IgD-negative memory B cell (primary cell): ENCODE measurements around the gene NOTCH1. TPM values are rescaled to one million over a fixed set of nuclear protein-coding genes. Genes with fewer than 3 reads are reported as not detected.
A peak's percentile ranks its signal among the peaks of the same experiment; 100 is the strongest.

Experiments
- H3K27ac Mint-ChIP-seq, 3 donors: one replicate each; pipeline ENCODE4 v1.8.0; 2020 to 2022; ENCODE audit warnings: mild to moderate bottlenecking in 3 of 3, mixed read lengths in 3 of 3, moderate library complexity in 1 of 3
- H3K27me3 Mint-ChIP-seq: one replicate; pipeline ENCODE4 v1.8.0; 2021; ENCODE audit warnings: mixed read lengths
- H3K36me3 Mint-ChIP-seq: one replicate; pipeline ENCODE4 v1.8.0; 2020; ENCODE audit warnings: mild to moderate bottlenecking, mixed read lengths
- H3K4me1 Mint-ChIP-seq, 3 donors: one replicate each; pipeline ENCODE4 v1.8.0; 2020 to 2022; ENCODE audit warnings: mixed read lengths in 3 of 3, mild to moderate bottlenecking in 1 of 3
- H3K4me3 Mint-ChIP-seq, 4 donors: one replicate each; pipeline ENCODE4 v1.8.0; 2020 to 2022; ENCODE audit warnings: mild to moderate bottlenecking in 4 of 4, mixed read lengths in 4 of 4, moderate library complexity in 3 of 4
- H3K9me3 Mint-ChIP-seq, 3 donors: one replicate each; pipeline ENCODE4 v1.8.0; 2020 to 2021; ENCODE audit warnings: mixed read lengths in 3 of 3, mild to moderate bottlenecking in 1 of 3
- polyA plus RNA-seq: library from polyadenylated mRNA; unstranded; fragments of 300-500 nt; fragmentation: Illumina TruSeq; gene quantifications from one replicate; pipeline ENCODE4 v1.2.3, GENCODE V29; 2021

The NOTCH1 gene
- polyA plus RNA-seq, 1 donor from 2014 or later = 3.5 TPM

- no peaks in the 10 kb centered on the region for H3K4me1 Mint-ChIP-seq
- H3K27me3 Mint-ChIP-seq = no peaks in the 10 kb centered on the region
- no peaks in the 10 kb centered on the region for H3K36me3 Mint-ChIP-seq
- no peaks in the 10 kb centered on the region for H3K9me3 Mint-ChIP-seq
- H3K27ac Mint-ChIP-seq = no peak overlapping the region
- peak overlapping the region in 1 of 4 donors; percentile 26 for H3K4me3 Mint-ChIP-seq
Measured at GRCh38 chr9:136447173-136447778, 98.6 kb downstream of the NOTCH1 start.

- Mint-ChIP-seq H3K4me3 (no peak overlapping the region), H3K27ac (peak overlapping the region in 1 of 3 donors; percentile 19), H3K4me1 (no peaks in the 10 kb centered on the region), H3K9me3 (no peaks in the 10 kb centered on the region), H3K27me3 (no peaks in the 10 kb centered on the region), H3K36me3 (no peaks in the 10 kb centered on the region)
Measured at GRCh38 chr9:136445799-136446198, 100.0 kb downstream of the NOTCH1 start.

Other genes starting within 250 kb of the NOTCH1 start
- gene CCDC187, start 242.0 kb downstream of the NOTCH1 start, polyA plus RNA-seq = 0.15 TPM
- not detected for gene GPSM1, start 218.5 kb downstream of the NOTCH1 start, polyA plus RNA-seq
- gene DNLZ, start 182.3 kb downstream of the NOTCH1 start, polyA plus RNA-seq = 78.0 TPM
- gene CARD9, start 172.4 kb downstream of the NOTCH1 start, polyA plus RNA-seq = 0.26 TPM
- 3.8 TPM for gene SNAPC4, start 145.9 kb downstream of the NOTCH1 start, polyA plus RNA-seq
- gene ENTR1, start 135.4 kb downstream of the NOTCH1 start, polyA plus RNA-seq = 7.4 TPM
- 35.0 TPM for gene PMPCA, start 135.4 kb downstream of the NOTCH1 start, polyA plus RNA-seq
- 6.9 TPM for gene INPP5E, start 106.2 kb downstream of the NOTCH1 start, polyA plus RNA-seq
- gene SEC16A, start 63.0 kb downstream of the NOTCH1 start, polyA plus RNA-seq = 30.1 TPM
- gene EGFL7, start 116.9 kb upstream of the NOTCH1 start, polyA plus RNA-seq = not detected
- 42.0 TPM for gene AGPAT2, start 141.4 kb upstream of the NOTCH1 start, polyA plus RNA-seq
- gene DIPK1B, start 166.5 kb upstream of the NOTCH1 start, polyA plus RNA-seq = 0.90 TPM
- gene LCN10, start 196.9 kb upstream of the NOTCH1 start, polyA plus RNA-seq = 68.0 TPM
- gene LCN6, start 202.5 kb upstream of the NOTCH1 start, polyA plus RNA-seq = not detected
- 0.44 TPM for gene LCN8, start 212.2 kb upstream of the NOTCH1 start, polyA plus RNA-seq
- not detected for gene LCN15, start 218.5 kb upstream of the NOTCH1 start, polyA plus RNA-seq
- 45.9 TPM for gene TMEM141, start 245.3 kb upstream of the NOTCH1 start, polyA plus RNA-seq